Measurements from ENCODE around the gene KHDRBS2. TPM values are rescaled to one million over a fixed set of nuclear protein-coding genes. Genes with fewer than 3 reads are reported as not detected.
A peak's percentile ranks its signal among the peaks of the same experiment; 100 is the strongest.

Gene KHDRBS2
- total RNA-seq, 1 experiment from 2014 or later, result 2.7 TPM

- Histone ChIP-seq H4K91ac (ENCODE audit: insufficient read length, low read depth, low read length) (no peak overlapping the region), H3K4me1 (ENCODE audit: insufficient read depth, low read length) (no peaks in the 10 kb centered on the region), H3K4ac (ENCODE audit: low read depth, low read length) (no peak overlapping the region), H3K79me1 (ENCODE audit: insufficient read depth, low read depth, low read length, poor library complexity, severe bottlenecking) (no peaks in the 10 kb centered on the region), H3T11ph (ENCODE audit: low read length) (no peak overlapping the region), H2BK120ac (ENCODE audit: low read depth, low read length, poor library complexity, severe bottlenecking) (no peak overlapping the region), H2BK15ac (ENCODE audit: low read depth, low read length) (no peak overlapping the region), H3K9ac (ENCODE audit: extremely low read depth, insufficient read length, low read length) (no peak overlapping the region), H3K27me3 (ENCODE audit: insufficient read depth, low read length) (no peaks in the 10 kb centered on the region), H2AK5ac (ENCODE audit: insufficient read length, low read length) (no peak overlapping the region), H2BK5ac (ENCODE audit: insufficient read length, low read length) (no peak overlapping the region), H3K9me3 (ENCODE audit: control insufficient read depth, low read depth, low read length) (no peaks in the 10 kb centered on the region), H4K5ac (ENCODE audit: insufficient read length, low read depth, low read length) (no peak overlapping the region), H3K18ac (ENCODE audit: insufficient read length, low read depth, low read length) (no peak overlapping the region), H3K23ac (ENCODE audit: insufficient read length, low read depth, low read length) (no peak overlapping the region), H3K14ac (ENCODE audit: insufficient read depth, low read length) (no peak overlapping the region), H3K79me2 (ENCODE audit: insufficient read depth, low read length) (no peaks in the 10 kb centered on the region), H2AFZ (ENCODE audit: low read length) (no peak overlapping the region), H3K23me2 (ENCODE audit: insufficient read length, low read depth, low read length, poor library complexity, severe bottlenecking) (no peaks in the 10 kb centered on the region), H4K8ac (replicated peaks; ENCODE audit: insufficient read length, low read depth, low read length) (no peak overlapping the region), H3K56ac (ENCODE audit: insufficient read length, low read depth, low read length) (no peak overlapping the region), H2BK12ac (ENCODE audit: insufficient read length, low read depth, low read length) (no peak overlapping the region), H3K27ac (ENCODE audit: insufficient read length, low read depth, low read length) (no peak overlapping the region), H2BK20ac (ENCODE audit: low read depth, low read length, poor library complexity, severe bottlenecking) (no peak overlapping the region), H4K20me1 (ENCODE audit: control insufficient read depth, insufficient read depth, insufficient read length) (no peaks in the 10 kb centered on the region), H3K4me2 (ENCODE audit: insufficient read depth, insufficient read length, low read length) (no peak overlapping the region)
- H3K4me1 Mint-ChIP-seq, result peaks cover 5 to 6% of the 10 kb centered on the region in 2 experiments; a peak in 2 of 4 replicates
- H3K9me3 Mint-ChIP-seq, result peaks cover 7 to 11% of the 10 kb centered on the region in 2 experiments; a peak in 4 of 5 replicates
- no peak for DNase-seq
- no peak for TF ChIP-seq CTCF (conservative IDR thresholded peaks at IDR 0.05)
- H3K36me3 Mint-ChIP-seq (ENCODE audit: insufficient read depth in 1 of 3, low read depth in 3 of 3), result peaks cover 12 to 17% (median 16%) of the 10 kb centered on the region in 3 experiments
- H3K27me3 Mint-ChIP-seq (ENCODE audit: low read depth), result no peaks in the 10 kb centered on the region
- 0 out of 7 replicates have a peak overlapping the region, but pooled peaks of 1 of the 3 experiments have one; percentile 49 for H3K27ac Mint-ChIP-seq
- WGBS (ENCODE audit: extremely low coverage, insufficient read length, low lambda C conversion rate), result no CpG with 5 or more reads among the region's 3 CpGs
- H3K4me3 Mint-ChIP-seq, result no peak overlapping the region
Measured at GRCh38 chr6:62009445-62009844, 276.6 kb downstream of the KHDRBS2 start.

All from H9 (cell line).